PC-3 (cell line): ENCODE measurements around the gene SRCAP.

Experiments used
- EZH2 ChIP-seq: fragments of 300-600 bp; sonication (generic); IDR thresholded peaks from one replicate; pipeline ENCODE4 v1.6.1; 2017; ENCODE audit warnings: antibody characterized with exemption, mild to moderate bottlenecking, low read length; ENCODE audit not compliant: unreplicated experiment
- EZH2phosphoT487 ChIP-seq: fragments of 300-600 bp; sonication (generic); IDR thresholded peaks from 2 replicates; pipeline ENCODE4 v1.6.1; 2018; ENCODE audit warnings: mild to moderate bottlenecking, antibody characterized with exemption, low read length, borderline replicate concordance
- TF ChIP-seq, protein P1 (sequence below): fragments of 300-600 bp; sonication (generic); conservative IDR thresholded peaks from 2 replicates; pipeline ENCODE4 v1.5.1; 2017; ENCODE audit warnings: antibody characterized with exemption, low read depth, mild to moderate bottlenecking, low read length

DNA sequence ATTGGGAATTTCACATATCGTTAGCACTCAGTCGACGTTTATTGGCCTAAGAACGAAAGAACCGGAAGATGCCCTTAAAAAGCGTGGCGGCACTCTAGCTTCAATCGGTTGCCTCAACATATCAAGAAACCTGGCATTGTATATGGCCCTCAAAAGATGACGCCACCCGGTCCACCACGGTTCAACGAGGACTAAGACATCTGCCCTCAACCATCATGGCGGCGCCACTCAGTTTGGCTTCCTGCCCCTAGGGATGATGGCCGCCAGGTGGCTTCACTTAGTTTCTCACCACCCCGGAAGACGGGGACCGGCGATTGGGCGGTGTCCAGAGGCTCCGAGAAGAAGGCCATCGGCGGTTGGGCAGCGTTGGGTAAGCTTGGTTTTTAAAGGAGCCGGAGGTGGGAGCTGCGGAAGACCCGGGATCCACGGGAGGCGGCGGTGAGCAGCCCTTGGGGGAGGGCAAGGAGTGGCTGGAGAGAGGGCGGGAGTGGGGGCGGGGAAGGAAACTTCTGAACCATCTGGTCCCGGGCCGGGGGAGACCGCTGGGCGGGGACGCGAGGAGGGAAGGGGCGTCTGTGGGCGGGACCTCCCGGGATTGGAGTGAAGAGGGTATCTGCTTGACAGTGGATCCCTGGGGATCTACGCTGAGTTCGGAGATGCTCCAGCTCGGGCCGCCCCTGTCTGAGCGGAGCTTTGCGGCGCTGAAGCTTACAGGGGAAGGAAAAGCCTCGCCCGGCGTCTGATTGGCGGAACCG lies 48.4 kb upstream of the SRCAP start, which contains the start of gene PRR14:
- TF ChIP-seq, protein P1, sequence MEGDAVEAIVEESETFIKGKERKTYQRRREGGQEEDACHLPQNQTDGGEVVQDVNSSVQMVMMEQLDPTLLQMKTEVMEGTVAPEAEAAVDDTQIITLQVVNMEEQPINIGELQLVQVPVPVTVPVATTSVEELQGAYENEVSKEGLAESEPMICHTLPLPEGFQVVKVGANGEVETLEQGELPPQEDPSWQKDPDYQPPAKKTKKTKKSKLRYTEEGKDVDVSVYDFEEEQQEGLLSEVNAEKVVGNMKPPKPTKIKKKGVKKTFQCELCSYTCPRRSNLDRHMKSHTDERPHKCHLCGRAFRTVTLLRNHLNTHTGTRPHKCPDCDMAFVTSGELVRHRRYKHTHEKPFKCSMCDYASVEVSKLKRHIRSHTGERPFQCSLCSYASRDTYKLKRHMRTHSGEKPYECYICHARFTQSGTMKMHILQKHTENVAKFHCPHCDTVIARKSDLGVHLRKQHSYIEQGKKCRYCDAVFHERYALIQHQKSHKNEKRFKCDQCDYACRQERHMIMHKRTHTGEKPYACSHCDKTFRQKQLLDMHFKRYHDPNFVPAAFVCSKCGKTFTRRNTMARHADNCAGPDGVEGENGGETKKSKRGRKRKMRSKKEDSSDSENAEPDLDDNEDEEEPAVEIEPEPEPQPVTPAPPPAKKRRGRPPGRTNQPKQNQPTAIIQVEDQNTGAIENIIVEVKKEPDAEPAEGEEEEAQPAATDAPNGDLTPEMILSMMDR = no peak
- no peak for TF ChIP-seq EZH2phosphoT487
- no peak for TF ChIP-seq EZH2
